H1 (cell line): ENCODE measurements around the gene GIMD1. TPM values are rescaled to one million over a fixed set of nuclear protein-coding genes. Genes with fewer than 3 reads are reported as not detected.

ENCODE experiments used
- RBBP5 ChIP-seq: IDR thresholded peaks from 2 replicates; pipeline ENCODE4 v1.7.1; 2012; ENCODE audit warnings: low read depth, mild to moderate bottlenecking, inconsistent platforms, low read length, moderate library complexity, borderline replicate concordance
- TBP ChIP-seq: IDR thresholded peaks from 2 replicates; pipeline ENCODE4 v1.6.1; 2011; ENCODE audit warnings: low read depth, low read length, improper control_type of control experiment
- polyA plus RNA-seq, 7 experiments: library from polyadenylated mRNA; depleted of rRNA in 3 of 7; stranded (reverse) in 5 of 7; unstranded in 2 of 7; fragments of >200 nt in 5 of 7; fragments of 200-250 nt in 2 of 7; gene quantifications; 1 replicate in 5 of 7; 2 replicates in 1 of 7; 4 replicates in 1 of 7; pipeline versions ENCODE4 v1.2.1 to v1.2.3, GENCODE V29; 2011 to 2013; ENCODE audit warnings: missing spikeins in 2 of 7, mixed read lengths in 2 of 7
- total RNA-seq: library from RNA; stranded (reverse); fragmentation: NEBNext Ultra II Directional; extraction: Animal tissue kit (Norgen Biotek cat#: 25700); gene quantifications from 2 replicates; pipeline ENCODE4 v1.2.1, GENCODE V29; 2021

Gene GIMD1
- total and polyA plus RNA-seq, 2 of the 8 experiments (the other 6 are each of a cell fraction or from before 2014, with no cell fraction given) = not detected

GRCh38 chr4:106355193-106355592 lies 13.4 kb downstream of the GIMD1 start (continued):
- TF ChIP-seq RBBP5 (no peak), TBP (no peak)
